ENCODE data around the gene NOSIP. TPM values are rescaled to one million over a fixed set of nuclear protein-coding genes. Genes with fewer than 3 reads are reported as not detected.

NOSIP gene
- total RNA-seq, 4 donors from 2014 or later, result 62.4 to 92.8 (median 78.9) TPM

- Histone ChIP-seq H3K9me3 (no peaks in the 10 kb centered on the region), H3K4me1 (peaks cover 9 to 23% of the 10 kb centered on the region in 2 donors), H3K36me3 (no peaks in the 10 kb centered on the region), H3K27ac (peak overlapping the region; percentile 87 to 91 (median 88)), H3K27me3 (no peaks in the 10 kb centered on the region), H3K4me3 (peak overlapping the region; percentile 73 to 86 (median 84))
- ATAC-seq (peak; percentile 61 to 71), DNase-seq (peak in 1 of 2 donors; percentile 38)
- intact Hi-C loops (cut with DNase I; ENCODE audit: low total_unique reads), result no loop called here
- in situ Hi-C loops (cut with MboI; ENCODE audit: low sequenced_read_pairs in 4 of 4), result no loop called here
- no peak for TF ChIP-seq POLR2A (IDR thresholded peaks at IDR 0.05)
- no peak for TF ChIP-seq CTCF (IDR thresholded peaks at IDR 0.05 in 4 of 5, conservative IDR thresholded peaks at IDR 0.05 in 1 of 5)
Measured at GRCh38 chr19:49512970-49513745, 67.2 kb downstream of the NOSIP start.

- in situ Hi-C loops (cut with MboI; ENCODE audit: low sequenced_read_pairs in 4 of 4) (loop anchor here in 3 of 4 donors (5.0 kb wide), 2 partner anchors 39 to 169 kb away; partner anchors contain the start of gene PRMT1 (in 1 of the 3)), intact Hi-C loops (cut with DNase I; ENCODE audit: low total_unique reads) (no loop called here)
- DNase-seq (no peak), ATAC-seq (no peak)
- no peak overlapping the region for H3K27ac ChIP-seq
- no peak overlapping the region for H3K4me3 ChIP-seq
- H3K9me3 ChIP-seq, result no peaks in the 10 kb centered on the region
- H3K36me3 ChIP-seq, result no peaks in the 10 kb centered on the region
- TF ChIP-seq POLR2A (IDR thresholded peaks at IDR 0.05) (no peak), CTCF (IDR thresholded peaks at IDR 0.05 in 4 of 5, conservative IDR thresholded peaks at IDR 0.05 in 1 of 5) (no peak)
- no peaks in the 10 kb centered on the region for H3K27me3 ChIP-seq
- peaks cover 5 to 19% of the 10 kb centered on the region in 2 donors for H3K4me1 ChIP-seq
Measured at GRCh38 chr19:49507803-49508494, 72.4 kb downstream of the NOSIP start.

- peak; percentile 72 to 93 (median 81) for TF ChIP-seq CTCF (IDR thresholded peaks at IDR 0.05 in 4 of 5, conservative IDR thresholded peaks at IDR 0.05 in 1 of 5)
- no peak for TF ChIP-seq POLR2A (IDR thresholded peaks at IDR 0.05)
- Histone ChIP-seq H3K27ac (no peak overlapping the region), H3K4me1 (peaks cover 5 to 7% of the 10 kb centered on the region in 2 donors), H3K27me3 (no peaks in the 10 kb centered on the region), H3K36me3 (no peaks in the 10 kb centered on the region), H3K4me3 (no peak overlapping the region), H3K9me3 (no peaks in the 10 kb centered on the region)
- in situ Hi-C loops (cut with MboI; ENCODE audit: low sequenced_read_pairs in 4 of 4) (loop anchor here in 3 of 4 donors (5.0 kb wide), 2 partner anchors 41 to 171 kb away; partner anchors contain the start of gene PRMT1 (in 1 of the 3)), intact Hi-C loops (cut with DNase I; ENCODE audit: low total_unique reads) (loop anchor here (1.0 kb wide), 3 partner anchors 41 to 166 kb away; no protein-coding TSS in a partner anchor)
- ATAC-seq (peak; percentile 25 to 71), DNase-seq (peak in 1 of 2 donors; percentile 50)
Measured at GRCh38 chr19:49506575-49507105, 73.7 kb downstream of the NOSIP start.

Other genes starting within 250 kb of the NOSIP start
- gene CD37, start 245.2 kb downstream of the NOSIP start, total RNA-seq, result 1 to 10 TPM; 1.6 to 8.5 (median 2.3) TPM
- gene TEAD2, start 218.1 kb downstream of the NOSIP start, total RNA-seq, result 10 to 100 TPM in 2 of 4 donors, 1 to 10 TPM in 2; 6.1 to 12.6 (median 9.5) TPM
- gene DKKL1, start 216.7 kb downstream of the NOSIP start, total RNA-seq, result not detected
- not detected for gene KASH5, start 192.3 kb downstream of the NOSIP start, total RNA-seq
- not detected for gene PTH2, start 157.1 kb downstream of the NOSIP start, total RNA-seq
- gene GFY, start 155.2 kb downstream of the NOSIP start, total RNA-seq, result not detected
- gene SLC17A7, start 139.0 kb downstream of the NOSIP start, total RNA-seq, result 1 to 10 TPM in 1 of 4 donors, under 1 TPM in 3; 0.24 to 1.6 (median 0.33) TPM
- 100 to 1,000 TPM in 1 of 4 donors, 10 to 100 TPM in 3; 41.9 to 107 (median 79.0) TPM for gene PIH1D1, start 128.7 kb downstream of the NOSIP start, total RNA-seq
- gene ALDH16A1, start 127.3 kb downstream of the NOSIP start, total RNA-seq, result 10 to 100 TPM in 2 of 4 donors, 1 to 10 TPM in 2; 8.0 to 12.6 (median 9.9) TPM
- gene FLT3LG, start 106.3 kb downstream of the NOSIP start, total RNA-seq, result 1 to 10 TPM in 3 of 4 donors, under 1 TPM in 1; 0.91 to 2.7 (median 1.2) TPM
- 1,000 to 10,000 TPM; 1,565 to 2,260 (median 1,899) TPM for gene RPL13A, start 92.9 kb downstream of the NOSIP start, total RNA-seq
- 1,000 to 10,000 TPM; 2,509 to 3,015 (median 2,721) TPM for gene RPS11, start 84.1 kb downstream of the NOSIP start, total RNA-seq
- 10 to 100 TPM; 54.8 to 68.2 (median 59.7) TPM for gene FCGRT, start 67.9 kb downstream of the NOSIP start, total RNA-seq
- 10 to 100 TPM in 2 of 4 donors, 1 to 10 TPM in 2; 1.2 to 11.7 (median 7.6) TPM for gene RCN3, start 52.6 kb downstream of the NOSIP start, total RNA-seq
- 1 to 10 TPM in 3 of 4 donors, not detected in 1; 1.4 to 4.6 (median 3.8) TPM for gene PRRG2, start 760 bp upstream of the NOSIP start, total RNA-seq
- gene PRR12, start 10.6 kb upstream of the NOSIP start, total RNA-seq, result 1 to 10 TPM; 3.4 to 7.7 (median 3.8) TPM
- gene RRAS, start 59.6 kb upstream of the NOSIP start, total RNA-seq, result 10 to 100 TPM; 12.4 to 26.2 (median 24.2) TPM
- gene SCAF1, start 61.7 kb upstream of the NOSIP start, total RNA-seq, result 10 to 100 TPM; 13.7 to 36.1 (median 32.9) TPM
- 10 to 100 TPM; 11.0 to 18.6 (median 13.7) TPM for gene IRF3, start 85.3 kb upstream of the NOSIP start, total RNA-seq
- 10 to 100 TPM; 10.7 to 12.9 (median 11.8) TPM for gene BCL2L12, start 85.4 kb upstream of the NOSIP start, total RNA-seq
- 100 to 1,000 TPM; 190 to 242 (median 229) TPM for gene PRMT1, start 96.7 kb upstream of the NOSIP start, total RNA-seq
- 1 to 10 TPM in 3 of 4 donors, not detected in 1; 1.0 to 2.1 (median 1.4) TPM for gene ADM5, start 109.0 kb upstream of the NOSIP start, total RNA-seq
- under 1 TPM in 3 of 4 donors, not detected in 1; 0.26 to 0.97 (median 0.73) TPM for gene CPT1C, start 110.6 kb upstream of the NOSIP start, total RNA-seq
- gene TSKS, start 182.8 kb upstream of the NOSIP start, total RNA-seq, result under 1 TPM in 2 of 4 donors, not detected in 2; 0.13 to 0.16 TPM
- 100 to 1,000 TPM in 3 of 4 donors, 10 to 100 TPM in 1; 94.2 to 142 (median 131) TPM for gene AP2A1, start 186.4 kb upstream of the NOSIP start, total RNA-seq
- gene FUZ, start 232.7 kb upstream of the NOSIP start, total RNA-seq, result 10 to 100 TPM; 14.2 to 35.5 (median 26.0) TPM
- 100 to 1,000 TPM in 1 of 4 donors, 10 to 100 TPM in 3; 46.6 to 105 (median 78.7) TPM for gene MED25, start 237.7 kb upstream of the NOSIP start, total RNA-seq